ENCODE data around the gene RADIL.

The RADIL gene

DNA sequence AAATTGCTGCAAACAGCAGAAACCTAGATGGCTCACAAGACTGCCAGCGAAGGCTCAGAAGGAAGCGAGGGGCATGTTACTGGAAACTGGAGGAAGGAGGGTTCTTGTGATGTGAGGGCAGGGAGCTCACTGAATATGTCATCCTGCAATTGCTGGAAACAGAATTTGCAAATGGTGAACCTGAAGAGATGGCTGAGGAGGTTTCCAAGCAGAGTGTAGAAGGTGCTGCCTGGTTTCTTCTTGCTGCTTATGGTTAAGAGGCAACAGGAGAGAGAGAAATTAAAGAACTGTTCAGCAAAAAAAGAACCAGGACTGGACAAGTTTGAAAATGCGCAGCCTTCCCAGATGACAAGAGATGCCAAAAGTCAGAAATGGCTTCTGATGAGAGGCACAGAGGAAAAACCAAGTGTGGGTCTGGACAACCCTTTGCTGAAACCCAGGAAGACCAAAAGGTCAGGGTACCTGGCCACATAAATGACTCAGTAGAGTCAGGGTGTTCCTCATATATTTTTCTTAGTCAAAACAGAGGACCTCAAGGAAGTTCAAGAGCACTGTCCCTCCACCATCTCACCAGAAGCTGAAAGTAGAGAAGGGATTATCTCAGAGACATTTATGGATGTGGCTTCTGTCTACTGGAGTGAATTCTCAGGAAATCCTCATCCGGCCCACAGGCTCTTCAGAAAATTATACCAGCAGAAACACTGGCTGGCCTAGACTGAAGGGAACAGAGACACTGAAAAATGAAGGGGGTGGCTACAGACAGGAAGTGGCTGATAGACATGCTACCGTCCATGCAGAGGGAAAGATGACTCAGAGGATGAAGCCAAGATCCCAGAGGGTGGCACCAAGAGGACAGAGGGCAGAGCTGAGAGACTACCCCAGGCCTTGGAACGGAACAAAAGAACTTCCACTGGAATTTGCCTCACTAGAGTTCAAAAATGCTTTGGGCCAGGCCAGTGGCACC lies 31.8 kb downstream of the RADIL start:
- no peaks in the 10 kb centered on the region for H3K27me3 ChIP-seq (ENCODE audit: control insufficient read depth in 1 of 2, insufficient read depth in 2 of 2, low read length in 2 of 2)
- H3K9me3 ChIP-seq (ENCODE audit: control insufficient read depth in 2 of 2, low read length in 2 of 2): peaks cover 0 to 4% of the 10 kb centered on the region in 2 donors
- H3K9ac ChIP-seq (ENCODE audit: low read length in 2 of 2): no peak overlapping the region
- H3K27ac ChIP-seq (ENCODE audit: low read length): no peak overlapping the region
- no peaks in the 10 kb centered on the region for H3K36me3 ChIP-seq (ENCODE audit: control insufficient read depth in 2 of 2, insufficient read depth in 2 of 2, low read length in 2 of 2)
- H3K4me3 ChIP-seq (ENCODE audit: low read length in 2 of 2): no peak overlapping the region
- no peaks in the 10 kb centered on the region for H3K4me1 ChIP-seq (ENCODE audit: control insufficient read depth, insufficient read depth, low read length)

DNA sequence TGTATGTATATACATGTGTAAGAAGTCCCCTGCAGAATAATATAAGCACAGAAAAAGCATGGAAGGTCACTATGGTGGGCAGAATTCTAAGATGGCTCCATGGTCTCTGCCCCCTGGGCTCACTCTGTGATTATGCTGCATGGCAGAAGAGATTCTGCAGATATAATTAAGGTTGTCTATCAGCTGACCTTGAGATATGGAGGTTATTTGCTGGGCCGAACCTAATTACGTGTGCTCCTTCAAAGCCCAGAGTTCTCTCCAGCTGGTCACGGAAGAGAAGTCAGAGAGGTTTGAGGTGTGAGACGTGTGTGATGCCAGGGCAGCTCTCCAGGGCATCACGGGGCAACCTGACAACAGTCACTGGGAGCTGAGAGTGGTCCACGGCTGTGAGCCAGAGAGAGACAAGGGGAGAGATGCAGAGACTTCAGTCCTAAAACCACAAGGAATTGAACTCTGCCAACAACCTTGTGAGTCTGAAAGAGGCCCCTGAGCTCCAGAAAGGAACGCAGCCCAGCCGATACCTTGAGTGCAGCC lies 33.2 kb downstream of the RADIL start:
- Histone ChIP-seq H3K9me3 (ENCODE audit: control insufficient read depth in 2 of 2, low read length in 2 of 2) (peaks cover 0 to 4% of the 10 kb centered on the region in 2 donors), H3K4me1 (ENCODE audit: control insufficient read depth, insufficient read depth, low read length) (no peaks in the 10 kb centered on the region), H3K36me3 (ENCODE audit: control insufficient read depth in 2 of 2, insufficient read depth in 2 of 2, low read length in 2 of 2) (no peaks in the 10 kb centered on the region), H3K9ac (ENCODE audit: low read length in 2 of 2) (no peak overlapping the region), H3K27ac (ENCODE audit: low read length) (no peak overlapping the region), H3K27me3 (ENCODE audit: control insufficient read depth in 1 of 2, insufficient read depth in 2 of 2, low read length in 2 of 2) (no peaks in the 10 kb centered on the region), H3K4me3 (ENCODE audit: low read length in 2 of 2) (no peak overlapping the region)

DNA sequence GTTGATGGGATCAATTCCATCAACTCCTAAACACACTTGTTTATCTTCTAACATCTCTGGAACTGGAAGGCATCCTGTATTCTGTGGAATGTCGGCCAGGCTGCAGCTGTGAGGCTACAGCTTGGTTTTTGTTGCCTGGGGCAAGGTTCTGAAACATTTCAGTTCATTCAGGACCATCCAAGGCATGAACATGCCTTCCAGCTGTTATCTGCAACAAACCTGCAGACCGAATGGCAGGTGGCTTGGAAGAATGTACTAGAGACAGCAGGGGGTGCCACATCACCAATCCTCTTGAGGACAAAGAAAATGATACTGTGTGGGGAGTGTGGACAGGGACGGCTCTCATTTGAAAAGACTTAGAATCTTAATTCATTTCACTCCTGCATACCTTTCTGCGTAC lies 34.1 kb downstream of the RADIL start:
- Histone ChIP-seq H3K27ac (ENCODE audit: low read length) (no peak overlapping the region), H3K4me3 (ENCODE audit: low read length in 2 of 2) (no peak overlapping the region), H3K9ac (ENCODE audit: low read length in 2 of 2) (no peak overlapping the region), H3K9me3 (ENCODE audit: control insufficient read depth in 2 of 2, low read length in 2 of 2) (peaks cover 0 to 4% of the 10 kb centered on the region in 2 donors), H3K4me1 (ENCODE audit: control insufficient read depth, insufficient read depth, low read length) (no peaks in the 10 kb centered on the region), H3K27me3 (ENCODE audit: control insufficient read depth in 1 of 2, insufficient read depth in 2 of 2, low read length in 2 of 2) (no peaks in the 10 kb centered on the region), H3K36me3 (ENCODE audit: control insufficient read depth in 2 of 2, insufficient read depth in 2 of 2, low read length in 2 of 2) (no peaks in the 10 kb centered on the region)

DNA sequence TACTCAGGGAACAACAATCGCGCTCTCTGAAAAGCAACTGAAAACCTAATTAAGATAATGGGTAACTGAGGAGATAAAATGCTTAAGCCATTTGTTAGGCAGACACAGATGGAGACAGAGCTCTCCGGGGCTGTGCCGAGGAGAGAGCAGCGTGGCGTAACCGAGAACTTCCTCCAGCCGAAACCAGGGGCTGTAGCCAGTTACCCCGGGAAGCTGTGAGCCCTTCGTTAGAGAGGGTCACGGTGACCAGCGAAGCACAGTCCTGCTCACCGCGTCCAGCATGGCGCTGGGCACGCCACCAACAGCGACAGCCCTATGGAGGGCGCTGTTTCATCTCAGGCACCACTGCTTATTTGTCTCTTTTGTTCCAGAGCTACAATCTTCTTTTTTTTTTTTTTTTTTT lies 37.8 kb downstream of the RADIL start:
- H3K27me3 ChIP-seq (ENCODE audit: control insufficient read depth in 1 of 2, insufficient read depth in 2 of 2, low read length in 2 of 2): no peaks in the 10 kb centered on the region
- no peaks in the 10 kb centered on the region for H3K9me3 ChIP-seq (ENCODE audit: control insufficient read depth in 2 of 2, low read length in 2 of 2)
- no peaks in the 10 kb centered on the region for H3K36me3 ChIP-seq (ENCODE audit: control insufficient read depth in 2 of 2, insufficient read depth in 2 of 2, low read length in 2 of 2)
- H3K4me1 ChIP-seq (ENCODE audit: control insufficient read depth, insufficient read depth, low read length): no peaks in the 10 kb centered on the region
- no peak overlapping the region for H3K4me3 ChIP-seq (ENCODE audit: low read length in 2 of 2)
- no peak overlapping the region for H3K27ac ChIP-seq (ENCODE audit: low read length)
- H3K9ac ChIP-seq (ENCODE audit: low read length in 2 of 2): no peak overlapping the region

DNA sequence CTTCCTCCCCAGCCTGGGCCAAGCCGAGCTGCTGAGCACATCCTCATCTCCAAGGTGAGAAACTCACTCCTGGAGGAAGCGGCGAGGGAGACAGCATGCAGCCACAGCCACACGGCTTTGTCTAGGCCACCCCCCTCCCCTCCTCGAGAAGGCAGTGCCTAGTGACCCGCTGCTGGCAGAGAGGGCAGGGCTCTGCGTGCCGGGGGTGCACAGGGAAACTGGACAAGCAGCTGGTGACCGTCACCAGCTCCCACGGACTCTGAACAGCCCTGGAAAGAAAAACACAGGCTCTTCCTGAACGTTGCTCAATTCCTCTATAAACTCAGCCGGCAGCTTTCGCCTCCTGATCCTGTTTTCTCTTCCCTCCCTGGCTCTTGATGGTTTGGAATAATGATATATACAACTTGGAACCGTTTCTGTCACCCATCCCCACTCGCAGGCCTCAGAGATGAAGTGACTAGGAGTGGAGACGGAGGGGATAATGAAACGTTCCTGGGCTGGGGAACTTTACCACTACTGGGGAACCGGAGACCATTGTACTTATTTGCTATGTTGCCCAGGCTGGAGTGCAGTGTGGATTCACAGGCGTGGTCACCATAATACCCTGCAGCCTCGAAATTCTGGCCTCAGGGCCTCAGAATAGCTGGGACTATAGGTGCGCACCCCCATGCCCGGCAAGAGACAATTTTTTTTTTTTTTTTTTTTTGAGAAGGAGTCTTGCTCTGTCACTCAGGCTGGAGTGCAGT lies 41.0 kb downstream of the RADIL start:
- H3K36me3 ChIP-seq (ENCODE audit: control insufficient read depth in 2 of 2, insufficient read depth in 2 of 2, low read length in 2 of 2): no peaks in the 10 kb centered on the region
- H3K9ac ChIP-seq (ENCODE audit: low read length in 2 of 2): no peak overlapping the region
- H3K4me3 ChIP-seq (ENCODE audit: low read length in 2 of 2): no peak overlapping the region
- H3K9me3 ChIP-seq (ENCODE audit: control insufficient read depth in 2 of 2, low read length in 2 of 2): no peaks in the 10 kb centered on the region
- H3K4me1 ChIP-seq (ENCODE audit: control insufficient read depth, insufficient read depth, low read length): no peaks in the 10 kb centered on the region
- no peaks in the 10 kb centered on the region for H3K27me3 ChIP-seq (ENCODE audit: control insufficient read depth in 1 of 2, insufficient read depth in 2 of 2, low read length in 2 of 2)
- H3K27ac ChIP-seq (ENCODE audit: low read length): no peak overlapping the region

DNA sequence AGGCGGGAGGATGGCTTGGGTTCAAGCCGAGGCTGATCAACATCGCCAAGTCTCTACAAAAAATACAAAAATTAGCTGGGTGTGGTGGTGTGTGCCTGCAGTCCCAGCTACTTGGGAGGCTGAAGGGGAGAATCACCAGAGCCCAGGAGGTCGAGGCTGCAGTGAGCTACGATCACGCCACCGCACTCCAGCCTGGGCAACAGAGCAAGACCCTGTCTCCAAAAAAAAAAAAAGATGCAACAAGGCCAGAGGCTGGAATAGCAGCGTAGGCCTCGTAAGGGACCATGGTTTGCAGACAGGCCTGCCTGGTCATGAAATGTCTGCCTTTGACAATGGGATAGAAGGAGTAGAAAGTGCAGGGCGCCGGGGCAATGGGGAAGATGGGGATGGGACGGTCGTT lies 41.7 kb downstream of the RADIL start:
- H3K27ac ChIP-seq (ENCODE audit: low read length): no peak overlapping the region
- no peak overlapping the region for H3K9ac ChIP-seq (ENCODE audit: low read length in 2 of 2)
- H3K36me3 ChIP-seq (ENCODE audit: control insufficient read depth in 2 of 2, insufficient read depth in 2 of 2, low read length in 2 of 2): no peaks in the 10 kb centered on the region
- no peak overlapping the region for H3K4me3 ChIP-seq (ENCODE audit: low read length in 2 of 2)
- no peaks in the 10 kb centered on the region for H3K4me1 ChIP-seq (ENCODE audit: control insufficient read depth, insufficient read depth, low read length)
- H3K27me3 ChIP-seq (ENCODE audit: control insufficient read depth in 1 of 2, insufficient read depth in 2 of 2, low read length in 2 of 2): no peaks in the 10 kb centered on the region
- H3K9me3 ChIP-seq (ENCODE audit: control insufficient read depth in 2 of 2, low read length in 2 of 2): no peaks in the 10 kb centered on the region

DNA sequence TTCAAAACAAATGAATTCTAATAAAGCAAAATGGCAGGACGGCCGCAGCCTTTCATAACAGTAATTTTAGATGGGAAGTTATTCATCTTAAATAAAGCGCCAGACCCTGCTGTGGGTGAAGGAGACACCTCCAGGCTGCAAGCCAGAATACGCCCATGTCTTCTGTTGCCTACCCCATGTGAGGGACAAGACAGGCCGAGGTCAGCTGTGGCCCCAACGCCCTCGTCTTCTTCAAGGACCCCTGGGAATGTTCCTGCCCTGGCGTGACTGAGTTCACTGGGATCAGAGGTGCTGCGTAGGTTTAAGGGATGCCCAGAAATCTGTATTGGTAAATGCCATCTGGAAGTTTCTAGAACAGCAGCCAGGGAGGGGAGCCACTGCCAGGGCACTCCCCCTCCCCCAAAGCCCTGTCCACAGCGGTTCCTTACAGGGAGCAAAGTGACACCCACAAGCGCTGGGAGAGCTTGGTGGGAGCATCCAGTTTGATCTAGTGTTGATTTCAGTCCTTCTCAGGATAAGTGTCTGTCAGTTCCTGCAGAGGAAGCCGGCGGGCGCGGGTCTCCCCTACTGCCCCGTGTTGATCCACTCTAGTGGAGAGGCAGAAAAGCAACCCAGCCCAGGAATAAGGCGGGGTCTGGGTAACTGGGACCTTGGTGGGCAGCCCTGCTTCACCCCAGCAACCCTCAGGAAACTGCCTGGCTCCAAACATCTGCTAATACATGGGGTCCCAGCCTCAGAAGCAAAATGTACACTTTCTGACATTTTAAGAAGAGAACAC lies 42.3 kb downstream of the RADIL start:
- H3K27me3 ChIP-seq (ENCODE audit: control insufficient read depth in 1 of 2, insufficient read depth in 2 of 2, low read length in 2 of 2): no peaks in the 10 kb centered on the region
- no peak overlapping the region for H3K27ac ChIP-seq (ENCODE audit: low read length)
- no peaks in the 10 kb centered on the region for H3K4me1 ChIP-seq (ENCODE audit: control insufficient read depth, insufficient read depth, low read length)
- no peaks in the 10 kb centered on the region for H3K36me3 ChIP-seq (ENCODE audit: control insufficient read depth in 2 of 2, insufficient read depth in 2 of 2, low read length in 2 of 2)
- no peak overlapping the region for H3K4me3 ChIP-seq (ENCODE audit: low read length in 2 of 2)
- H3K9ac ChIP-seq (ENCODE audit: low read length in 2 of 2): no peak overlapping the region
- no peaks in the 10 kb centered on the region for H3K9me3 ChIP-seq (ENCODE audit: control insufficient read depth in 2 of 2, low read length in 2 of 2)

DNA sequence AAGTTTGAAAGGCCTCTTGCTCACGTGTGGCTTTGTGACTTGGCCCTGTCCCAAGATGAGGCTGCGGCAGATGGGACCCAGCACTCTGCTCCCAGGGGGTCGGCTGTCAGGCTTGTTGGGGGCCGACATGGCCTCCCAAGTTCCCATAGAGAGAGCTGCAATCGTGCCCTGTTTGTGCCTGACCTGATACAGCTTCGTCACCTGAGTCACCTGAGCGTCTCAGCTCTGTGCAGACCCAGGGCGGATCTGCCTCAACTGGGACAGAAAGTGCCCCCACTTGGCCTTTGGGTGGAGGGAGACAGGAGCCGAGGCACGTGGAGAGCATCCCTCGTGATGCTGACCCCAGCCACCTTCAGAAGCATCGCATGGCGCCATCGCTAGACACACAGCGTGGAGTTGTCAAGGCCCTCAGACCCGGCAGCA lies 43.4 kb downstream of the RADIL start:
- Histone ChIP-seq H3K4me1 (ENCODE audit: control insufficient read depth, insufficient read depth, low read length) (no peaks in the 10 kb centered on the region), H3K36me3 (ENCODE audit: control insufficient read depth in 2 of 2, insufficient read depth in 2 of 2, low read length in 2 of 2) (no peaks in the 10 kb centered on the region), H3K27me3 (ENCODE audit: control insufficient read depth in 1 of 2, insufficient read depth in 2 of 2, low read length in 2 of 2) (no peaks in the 10 kb centered on the region), H3K27ac (ENCODE audit: low read length) (no peak overlapping the region), H3K9ac (ENCODE audit: low read length in 2 of 2) (no peak overlapping the region), H3K4me3 (ENCODE audit: low read length in 2 of 2) (no peak overlapping the region), H3K9me3 (ENCODE audit: control insufficient read depth in 2 of 2, low read length in 2 of 2) (no peaks in the 10 kb centered on the region)

DNA sequence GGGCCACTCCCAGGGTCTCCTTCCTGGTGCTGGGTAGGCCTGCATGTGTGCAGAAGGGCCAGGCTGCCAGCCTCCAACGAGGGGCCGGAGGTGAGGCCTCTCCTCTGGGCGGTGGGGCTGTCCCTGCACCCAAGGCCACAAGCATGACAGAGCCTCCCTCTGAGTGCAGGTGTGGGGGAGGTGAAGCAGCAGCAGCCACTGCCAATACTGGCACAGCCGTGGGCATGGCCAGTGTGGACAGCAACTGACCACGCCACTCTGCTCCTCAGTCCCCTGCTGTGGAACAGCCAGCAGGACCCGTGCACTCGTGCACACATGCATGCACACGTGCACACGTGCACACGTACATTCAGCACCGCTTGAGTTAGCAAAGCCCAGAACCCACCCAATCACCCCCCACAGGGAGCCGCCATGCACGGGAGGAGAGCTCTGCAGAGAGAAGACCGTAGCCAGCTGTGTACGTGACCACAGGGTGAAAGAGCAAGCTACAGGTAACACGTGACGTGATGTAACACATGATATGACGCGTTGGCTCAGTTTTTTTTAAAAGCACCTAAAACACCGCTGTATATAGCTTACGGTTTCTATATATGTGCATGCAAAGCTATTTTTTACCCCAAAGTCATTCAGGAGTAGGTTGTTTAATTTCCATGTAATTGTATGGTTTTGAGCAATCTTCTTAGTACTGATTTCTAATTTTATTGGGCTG lies 44.7 kb downstream of the RADIL start:
- Histone ChIP-seq H3K4me1 (ENCODE audit: control insufficient read depth, insufficient read depth, low read length) (no peaks in the 10 kb centered on the region), H3K9me3 (ENCODE audit: control insufficient read depth in 2 of 2, low read length in 2 of 2) (no peaks in the 10 kb centered on the region), H3K27ac (ENCODE audit: low read length) (no peak overlapping the region), H3K9ac (ENCODE audit: low read length in 2 of 2) (no peak overlapping the region), H3K36me3 (ENCODE audit: control insufficient read depth in 2 of 2, insufficient read depth in 2 of 2, low read length in 2 of 2) (no peaks in the 10 kb centered on the region), H3K4me3 (ENCODE audit: low read length in 2 of 2) (no peak overlapping the region), H3K27me3 (ENCODE audit: control insufficient read depth in 1 of 2, insufficient read depth in 2 of 2, low read length in 2 of 2) (no peaks in the 10 kb centered on the region)
